Measurements from ENCODE around the gene LNX2. TPM values are rescaled to one million over a fixed set of nuclear protein-coding genes. Genes with fewer than 3 reads are reported as not detected.
"Not testable (repeated sequence)": the region's sequence is repeated elsewhere in the genome, so short reads cannot be mapped to it uniquely, and the experiment has no call there.

The LNX2 gene
- total RNA-seq, 2 experiments from 2014 or later: 6.8 to 9.7 TPM

GRCh38 chr13:27632214-27632613, 11.9 kb upstream of the LNX2 start:
- H3K79me2 ChIP-seq (ENCODE audit: insufficient read depth, low read depth, low read length): peaks cover 77% of the 10 kb centered on the region
- POLR2A ChIA-PET: interaction anchor here (0.8 to 1.9 kb wide), 4 partner anchors 9 to 188 kb away, joined by 3 to 7 read pairs (median 4); partner anchors contain the start of genes LNX2 and POLR1D

GRCh38 chr13:27631665-27632064, 11.3 kb upstream of the LNX2 start:
- H4K20me1 ChIP-seq (ENCODE audit: insufficient read depth, low read length): peaks cover 17% of the 10 kb centered on the region
- H3K4me2 ChIP-seq (ENCODE audit: low read length): no peak overlapping the region
- no peak for DNase-seq (ENCODE audit: low spot score)
- H3K9me2 ChIP-seq (ENCODE audit: insufficient read depth, low read length): no peaks in the 10 kb centered on the region
- H3K4me1 ChIP-seq (ENCODE audit: insufficient read depth, low read length, poor library complexity, severe bottlenecking): no peaks in the 10 kb centered on the region
- no peak overlapping the region for H2AFZ ChIP-seq (ENCODE audit: low read length)
- intact Hi-C loops (cut with micrococcal nuclease; ENCODE audit: unreplicated experiment): no loop called here
- TF ChIP-seq EZH2phosphoT487 (IDR thresholded peaks at IDR 0.05; ENCODE audit: borderline replicate concordance, low read depth, low read length): no peak
- no peak for TF ChIP-seq CTCF (conservative IDR thresholded peaks at IDR 0.05; ENCODE audit: low read length)
- H3K79me2 ChIP-seq (ENCODE audit: insufficient read depth, low read depth, low read length): peaks cover 77% of the 10 kb centered on the region
- peaks cover 81% of the 10 kb centered on the region for H3K36me3 ChIP-seq (ENCODE audit: insufficient read depth, low read length)
- H3K9me3 ChIP-seq (ENCODE audit: low read length): no peaks in the 10 kb centered on the region
- no peak overlapping the region for H3K4me3 ChIP-seq (ENCODE audit: low read depth, low read length, poor library complexity, severe bottlenecking)
- ChIA-PET CTCF (ENCODE audit: unreplicated experiment) (no interaction called here), POLR2A (interaction anchor here (0.6 to 1.9 kb wide), 4 partner anchors 10 to 30 kb away, joined by 3 to 7 read pairs (median 4); partner anchors contain the start of genes LNX2 and POLR1D)
- no peak overlapping the region for H3K27ac ChIP-seq (ENCODE audit: low read depth, low read length, poor library complexity, severe bottlenecking)
- no TSS peak for BruUV-seq (replicated peaks)

More at GRCh38 chr13:27632214-27632613, 11.9 kb upstream of the LNX2 start:
- no peaks in the 10 kb centered on the region for H3K4me1 ChIP-seq (ENCODE audit: insufficient read depth, low read length, poor library complexity, severe bottlenecking)
- H3K9me2 ChIP-seq (ENCODE audit: insufficient read depth, low read length): no peaks in the 10 kb centered on the region
- H4K20me1 ChIP-seq (ENCODE audit: insufficient read depth, low read length): peaks cover 14% of the 10 kb centered on the region
- no peak overlapping the region for H3K4me2 ChIP-seq (ENCODE audit: low read length)
- intact Hi-C loops (cut with micrococcal nuclease; ENCODE audit: unreplicated experiment): no loop called here
- BruUV-seq (replicated peaks): no TSS peak
- no peaks in the 10 kb centered on the region for H3K9me3 ChIP-seq (ENCODE audit: low read length)
- H3K36me3 ChIP-seq (ENCODE audit: insufficient read depth, low read length): peaks cover 81% of the 10 kb centered on the region
- no peak for DNase-seq (ENCODE audit: low spot score)
- CTCF ChIA-PET (ENCODE audit: unreplicated experiment): no interaction called here
- H3K4me3 ChIP-seq (ENCODE audit: low read depth, low read length, poor library complexity, severe bottlenecking): no peak overlapping the region
- H2AFZ ChIP-seq (ENCODE audit: low read length): no peak overlapping the region
- TF ChIP-seq EZH2phosphoT487 (IDR thresholded peaks at IDR 0.05; ENCODE audit: borderline replicate concordance, low read depth, low read length) (no peak), CTCF (conservative IDR thresholded peaks at IDR 0.05; ENCODE audit: low read length) (no peak)
- H3K27ac ChIP-seq (ENCODE audit: low read depth, low read length, poor library complexity, severe bottlenecking): no peak overlapping the region

- CTCF ChIA-PET (ENCODE audit: unreplicated experiment): no interaction called here
- Histone ChIP-seq H3K9me2 (ENCODE audit: insufficient read depth, low read length) (no peaks in the 10 kb centered on the region), H3K36me3 (ENCODE audit: insufficient read depth, low read length) (peaks cover 85% of the 10 kb centered on the region), H3K4me2 (ENCODE audit: low read length) (no peak overlapping the region), H4K20me1 (ENCODE audit: insufficient read depth, low read length) (peaks cover 18% of the 10 kb centered on the region), H3K4me1 (ENCODE audit: insufficient read depth, low read length, poor library complexity, severe bottlenecking) (no peaks in the 10 kb centered on the region), H3K27ac (ENCODE audit: low read depth, low read length, poor library complexity, severe bottlenecking) (no peak overlapping the region), H3K4me3 (ENCODE audit: low read depth, low read length, poor library complexity, severe bottlenecking) (no peak overlapping the region), H3K79me2 (ENCODE audit: insufficient read depth, low read depth, low read length) (peaks cover 77% of the 10 kb centered on the region), H3K9me3 (ENCODE audit: low read length) (no peaks in the 10 kb centered on the region), H2AFZ (ENCODE audit: low read length) (no peak overlapping the region)
- TF ChIP-seq EZH2phosphoT487 (IDR thresholded peaks at IDR 0.05; ENCODE audit: borderline replicate concordance, low read depth, low read length): no peak
- TF ChIP-seq CTCF (conservative IDR thresholded peaks at IDR 0.05; ENCODE audit: low read length): no peak
- DNase-seq (ENCODE audit: low spot score): no peak
- intact Hi-C loops (cut with micrococcal nuclease; ENCODE audit: unreplicated experiment): no loop called here
- POLR2A ChIA-PET: interaction anchor here (0.6 to 1.5 kb wide), 2 partner anchors 18 to 31 kb away, joined by 3 to 4 read pairs; no protein-coding TSS in a partner anchor
- BruUV-seq (replicated peaks): no TSS peak
Observed at GRCh38 chr13:27631156-27631555, 10.8 kb upstream of the LNX2 start.

GRCh38 chr13:27628766-27629165, 8.4 kb upstream of the LNX2 start:
- Histone ChIP-seq H4K20me1 (ENCODE audit: insufficient read depth, low read length) (peaks cover 24% of the 10 kb centered on the region), H3K36me3 (ENCODE audit: insufficient read depth, low read length) (peaks cover 93% of the 10 kb centered on the region), H3K79me2 (ENCODE audit: insufficient read depth, low read depth, low read length) (peaks cover 87% of the 10 kb centered on the region)
- H2AFZ ChIP-seq (ENCODE audit: low read length); CTCF ChIA-PET (ENCODE audit: unreplicated experiment); BruUV-seq (replicated peaks); H3K4me1 ChIP-seq (ENCODE audit: insufficient read depth, low read length, poor library complexity, severe bottlenecking); H3K27ac ChIP-seq (ENCODE audit: low read depth, low read length, poor library complexity, severe bottlenecking); DNase-seq (ENCODE audit: low spot score); H3K4me3 ChIP-seq (ENCODE audit: low read depth, low read length, poor library complexity, severe bottlenecking); H3K9me3 ChIP-seq (ENCODE audit: low read length); H3K9me2 ChIP-seq (ENCODE audit: insufficient read depth, low read length); intact Hi-C loops (cut with micrococcal nuclease; ENCODE audit: unreplicated experiment); H3K4me2 ChIP-seq (ENCODE audit: low read length): not testable (repeated sequence)
- POLR2A ChIA-PET: interaction anchor here (0.7 to 1.6 kb wide), 4 partner anchors 11 to 125 kb away, joined by 3 to 6 read pairs (median 3); no protein-coding TSS in a partner anchor

All from OCI-LY7 (cell line).